Measurements from ENCODE around the gene PCBP3. TPM values are rescaled to one million over a fixed set of nuclear protein-coding genes. Genes with fewer than 3 reads are reported as not detected.
A peak's percentile ranks its signal among the peaks of the same experiment; 100 is the strongest.

PCBP3 gene
- total RNA-seq, 1 donor from 2014 or later = 2.5 TPM

- DNase-seq (ENCODE audit: low spot score) = no peak
- H3K9me3 Mint-ChIP-seq (ENCODE audit: unreplicated experiment) = no peaks in the 10 kb centered on the region
- peaks cover 2% of the 10 kb centered on the region for H3K27me3 Mint-ChIP-seq (ENCODE audit: unreplicated experiment)
- H3K27ac Mint-ChIP-seq (ENCODE audit: unreplicated experiment) = no peak overlapping the region
- H3K4me1 Mint-ChIP-seq (ENCODE audit: unreplicated experiment) = peaks cover 4% of the 10 kb centered on the region
- H3K4me3 Mint-ChIP-seq (ENCODE audit: unreplicated experiment) = no peak overlapping the region
- H3K36me3 Mint-ChIP-seq (ENCODE audit: low read depth, unreplicated experiment) = no peaks in the 10 kb centered on the region
- TF ChIP-seq CTCF (IDR thresholded peaks at IDR 0.05; ENCODE audit: unreplicated experiment) = no peak
Measured at GRCh38 chr21:45927032-45927431, 283.5 kb downstream of the PCBP3 start.

GRCh38 chr21:45927851-45928850 lies 284.6 kb downstream of the PCBP3 start:
- DNase-seq (ENCODE audit: low spot score) = no peak
- H3K27me3 Mint-ChIP-seq (ENCODE audit: unreplicated experiment) = peaks cover 9% of the 10 kb centered on the region
- H3K4me1 Mint-ChIP-seq (ENCODE audit: unreplicated experiment) = peaks cover 4% of the 10 kb centered on the region
- peaks cover 3% of the 10 kb centered on the region for H3K36me3 Mint-ChIP-seq (ENCODE audit: low read depth, unreplicated experiment)
- no peaks in the 10 kb centered on the region for H3K9me3 Mint-ChIP-seq (ENCODE audit: unreplicated experiment)
- TF ChIP-seq CTCF (IDR thresholded peaks at IDR 0.05; ENCODE audit: unreplicated experiment) = no peak
- H3K4me3 Mint-ChIP-seq (ENCODE audit: unreplicated experiment) = no peak overlapping the region
- no peak overlapping the region for H3K27ac Mint-ChIP-seq (ENCODE audit: unreplicated experiment)

GRCh38 chr21:45929449-45929848 lies 285.9 kb downstream of the PCBP3 start:
- Mint-ChIP-seq H3K4me3 (ENCODE audit: unreplicated experiment) (peak overlapping the region; percentile 28), H3K4me1 (ENCODE audit: unreplicated experiment) (peaks cover 4% of the 10 kb centered on the region), H3K9me3 (ENCODE audit: unreplicated experiment) (no peaks in the 10 kb centered on the region), H3K27me3 (ENCODE audit: unreplicated experiment) (peaks cover 12% of the 10 kb centered on the region), H3K27ac (ENCODE audit: unreplicated experiment) (no peak overlapping the region), H3K36me3 (ENCODE audit: low read depth, unreplicated experiment) (peaks cover 8% of the 10 kb centered on the region)
- no peak for DNase-seq (ENCODE audit: low spot score)
- no peak for TF ChIP-seq CTCF (IDR thresholded peaks at IDR 0.05; ENCODE audit: unreplicated experiment)

- Mint-ChIP-seq H3K9me3 (ENCODE audit: unreplicated experiment) (no peaks in the 10 kb centered on the region), H3K27ac (ENCODE audit: unreplicated experiment) (no peak overlapping the region), H3K4me3 (ENCODE audit: unreplicated experiment) (no peak overlapping the region), H3K4me1 (ENCODE audit: unreplicated experiment) (peaks cover 4% of the 10 kb centered on the region), H3K36me3 (ENCODE audit: low read depth, unreplicated experiment) (peaks cover 12% of the 10 kb centered on the region), H3K27me3 (ENCODE audit: unreplicated experiment) (peaks cover 12% of the 10 kb centered on the region)
- no peak for TF ChIP-seq CTCF (IDR thresholded peaks at IDR 0.05; ENCODE audit: unreplicated experiment)
- no peak for DNase-seq (ENCODE audit: low spot score)
Measured at GRCh38 chr21:45930231-45930760, 286.8 kb downstream of the PCBP3 start.

- peaks cover 12% of the 10 kb centered on the region for H3K36me3 Mint-ChIP-seq (ENCODE audit: low read depth, unreplicated experiment)
- H3K27ac Mint-ChIP-seq (ENCODE audit: unreplicated experiment) = no peak overlapping the region
- peaks cover 15% of the 10 kb centered on the region for H3K27me3 Mint-ChIP-seq (ENCODE audit: unreplicated experiment)
- H3K9me3 Mint-ChIP-seq (ENCODE audit: unreplicated experiment) = no peaks in the 10 kb centered on the region
- peaks cover 4% of the 10 kb centered on the region for H3K4me1 Mint-ChIP-seq (ENCODE audit: unreplicated experiment)
- no peak for TF ChIP-seq CTCF (IDR thresholded peaks at IDR 0.05; ENCODE audit: unreplicated experiment)
- no peak overlapping the region for H3K4me3 Mint-ChIP-seq (ENCODE audit: unreplicated experiment)
- no peak for DNase-seq (ENCODE audit: low spot score)
Measured at GRCh38 chr21:45930792-45931191, 287.3 kb downstream of the PCBP3 start.
